A549 treated with Mapracorat at 1 μM for 4 hours (cell line): ENCODE results near the gene POLR3GL. TPM values are rescaled to one million over a fixed set of nuclear protein-coding genes. Genes with fewer than 3 reads are reported as not detected.

Experiments
- total RNA-seq: library from RNA; stranded (reverse); fragments of 200-300 nt; extraction: Qiagen RNA extraction; gene quantifications from 5 replicates; pipeline ENCODE4 v1.2.3, GENCODE V29; 2022

The POLR3GL gene, protein sequence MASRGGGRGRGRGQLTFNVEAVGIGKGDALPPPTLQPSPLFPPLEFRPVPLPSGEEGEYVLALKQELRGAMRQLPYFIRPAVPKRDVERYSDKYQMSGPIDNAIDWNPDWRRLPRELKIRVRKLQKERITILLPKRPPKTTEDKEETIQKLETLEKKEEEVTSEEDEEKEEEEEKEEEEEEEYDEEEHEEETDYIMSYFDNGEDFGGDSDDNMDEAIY
- 9.2 to 13.8 TPM (median 12.7 TPM) in 5 replicates for total RNA-seq

DNA sequence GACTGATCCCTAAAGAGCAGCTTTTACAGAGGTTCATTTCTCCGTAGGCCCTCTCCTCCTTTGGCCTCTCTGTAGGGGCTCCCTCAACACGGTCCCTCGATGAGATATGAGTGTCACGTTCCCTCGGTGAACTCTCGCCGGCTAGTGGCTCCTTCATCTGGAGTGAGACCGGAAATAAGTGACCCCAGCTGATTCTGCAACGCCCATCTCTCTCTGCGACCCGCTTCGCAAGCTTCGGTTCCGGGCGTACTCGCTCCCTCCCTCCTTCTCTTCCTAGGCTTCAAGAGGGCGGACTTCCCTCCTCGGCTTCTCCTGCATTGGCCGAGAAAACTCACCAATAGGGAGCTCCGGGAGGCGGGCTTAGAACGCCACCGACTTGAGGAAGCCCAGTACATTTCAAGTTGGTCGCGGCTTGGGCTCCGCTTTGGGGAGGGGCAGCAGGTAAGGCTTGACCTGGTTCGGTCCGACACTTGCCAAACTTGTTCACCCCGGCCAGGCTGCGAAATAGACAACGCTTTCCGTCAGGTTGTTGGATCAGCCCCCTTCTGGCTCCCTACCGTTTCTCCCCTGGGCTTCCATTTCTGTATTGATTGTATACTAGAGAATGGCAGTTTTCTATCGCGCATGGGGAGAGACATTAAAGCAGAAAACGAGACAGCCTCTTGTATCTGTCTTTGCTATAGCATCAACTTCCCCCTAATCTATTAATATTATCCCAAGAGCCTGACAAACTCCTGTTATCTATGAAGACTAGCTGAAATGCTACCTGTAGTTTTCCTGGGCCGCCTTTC lies at the start of gene POLR3GL, which contains the start of gene ANKRD34A:
Gene POLR3GL, plus strand, starts transcription at position 363 of the 791 bp plus-strand sequence. CDS start 10,176 bp downstream, outside the sequence.
Gene ANKRD34A, minus strand, starts transcription at position 248 of the 791 bp plus-strand sequence. CDS start 2,816 bp downstream, outside the sequence.

DNA sequence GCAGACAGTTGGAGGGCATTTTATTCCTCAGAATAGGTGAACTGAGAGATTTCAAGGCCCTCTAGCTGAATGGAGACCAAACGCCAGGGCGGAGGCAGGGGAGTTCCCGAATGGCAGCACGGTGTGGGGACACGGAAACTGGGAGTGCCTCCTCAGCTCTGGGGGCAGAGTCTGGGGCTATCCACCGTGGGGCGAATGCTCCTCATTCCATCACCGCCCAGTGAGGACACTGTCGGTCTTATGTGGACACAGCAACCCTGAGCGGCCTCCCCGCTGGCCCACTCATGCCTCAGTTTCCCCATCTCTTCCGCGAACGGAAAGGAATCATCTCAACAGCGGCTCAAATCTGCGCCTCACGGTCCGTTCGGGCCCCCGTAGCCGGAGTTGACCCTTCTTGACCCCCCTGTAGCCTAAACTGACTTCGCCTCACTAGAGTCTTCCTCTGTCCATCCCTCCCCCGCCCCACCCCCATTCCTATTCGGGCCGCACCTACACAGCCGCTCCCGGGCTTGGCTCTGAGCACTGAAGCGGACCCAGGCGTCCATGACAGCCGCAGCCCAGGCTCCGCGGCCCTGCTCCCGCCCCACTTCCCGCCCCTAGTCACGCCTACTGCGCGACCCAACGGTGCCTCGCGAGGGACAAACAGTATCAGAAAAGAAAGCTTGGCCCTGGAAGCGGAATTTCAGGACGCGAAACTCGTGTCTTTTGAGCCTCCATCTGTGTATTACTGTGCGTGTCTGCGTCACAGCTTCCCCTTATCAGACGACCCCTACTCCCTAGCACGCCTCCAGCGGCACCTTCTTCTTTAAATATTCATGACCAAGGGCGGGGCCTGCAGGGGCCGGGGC lies 46.1 kb upstream of the POLR3GL start, which contains the start of gene PEX11B:
Gene PEX11B, minus strand, starts transcription at position 574 of the 848 bp plus-strand sequence. Its CDS starts 29 bp downstream, at position 545.

DNA sequence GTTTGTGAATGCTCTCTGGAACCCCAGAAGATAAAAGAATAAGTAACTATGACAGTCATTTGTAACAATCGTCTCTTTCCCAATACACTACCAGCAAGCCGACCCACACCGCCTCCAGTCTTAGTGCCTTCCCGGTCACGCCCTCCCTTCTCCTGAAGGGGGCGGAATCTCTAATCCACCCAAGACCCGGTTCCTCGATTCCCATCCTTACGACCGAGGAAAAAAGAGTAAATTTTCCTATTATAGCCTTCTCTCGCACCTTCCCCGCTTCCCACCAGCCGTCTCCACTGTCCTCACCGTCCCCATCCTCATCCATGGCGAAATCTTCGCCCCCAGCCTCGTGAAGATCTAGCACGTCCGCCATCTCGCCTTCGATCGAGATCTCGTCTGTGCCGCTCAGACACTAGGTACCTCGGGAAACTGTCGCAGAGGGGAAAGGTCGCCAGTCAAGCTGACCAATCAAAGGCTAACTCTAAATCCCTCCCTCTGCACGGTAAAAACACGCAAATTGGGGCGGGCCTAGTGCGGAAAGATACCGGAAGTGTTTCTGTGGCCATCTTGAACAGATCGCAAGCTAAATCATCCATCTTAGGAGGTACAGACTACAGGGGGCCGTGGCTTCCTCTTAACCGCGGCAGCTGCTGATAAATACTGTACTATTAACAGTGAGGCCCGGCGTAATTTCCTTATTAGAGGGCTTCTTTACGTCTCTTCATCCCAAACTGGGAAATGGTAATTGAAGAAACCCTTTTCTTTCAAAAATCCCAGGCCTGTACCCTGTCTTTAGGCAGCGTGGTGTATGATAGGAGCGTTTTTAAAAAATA lies 37.2 kb upstream of the POLR3GL start, which contains the start of gene RBM8A:
Gene RBM8A, minus strand, starts transcription at position 422 of the 824 bp plus-strand sequence. Its CDS starts 58 bp downstream, at position 364.

DNA sequence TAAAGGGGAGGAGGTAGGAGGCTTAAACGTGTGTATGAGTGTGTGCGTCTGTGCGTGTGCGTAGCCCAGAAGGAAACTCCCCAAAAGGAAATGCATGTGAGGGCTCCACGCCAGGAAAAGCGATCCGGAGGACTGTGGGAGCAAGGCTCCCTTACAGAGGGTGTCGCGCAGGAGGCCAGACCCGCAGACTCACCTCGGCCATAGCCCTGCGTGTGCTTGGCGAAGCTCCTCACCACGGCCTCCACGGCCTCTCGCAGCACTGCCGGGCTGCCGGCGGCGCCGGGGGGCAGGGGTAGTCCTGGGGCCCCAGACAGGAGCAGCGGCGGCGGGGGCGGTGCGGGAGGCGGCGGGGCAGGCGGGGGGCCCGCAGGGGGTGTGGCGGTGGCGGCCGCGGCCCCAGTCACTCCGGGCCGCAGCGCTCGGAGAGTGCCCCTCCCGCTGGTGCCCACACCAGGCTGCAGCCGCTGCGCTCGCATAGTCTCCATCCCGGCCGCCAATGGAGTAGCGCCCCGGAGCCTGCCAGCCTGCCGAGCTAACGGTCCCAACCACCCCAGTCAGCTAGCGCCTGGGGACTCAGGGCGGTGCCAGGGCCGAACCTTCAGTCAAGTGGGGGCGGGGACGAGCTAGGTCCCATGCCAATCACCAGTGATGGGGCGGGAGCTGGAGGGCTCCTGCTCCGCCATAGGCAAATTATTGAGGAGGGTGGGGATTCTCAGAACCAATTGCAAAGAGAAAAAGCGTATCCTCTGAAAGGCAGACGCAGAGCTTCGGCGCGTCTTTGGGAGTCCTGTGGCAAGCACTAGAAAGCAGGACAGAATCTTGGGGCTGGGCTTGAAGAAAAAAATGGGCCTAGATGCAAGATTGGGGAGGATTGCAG lies 6.8 kb upstream of the POLR3GL start, which contains the start of gene LIX1L:
Gene LIX1L, minus strand, starts transcription at position 575 of the 877 bp plus-strand sequence. Its CDS starts 90 bp downstream, at position 485.

DNA sequence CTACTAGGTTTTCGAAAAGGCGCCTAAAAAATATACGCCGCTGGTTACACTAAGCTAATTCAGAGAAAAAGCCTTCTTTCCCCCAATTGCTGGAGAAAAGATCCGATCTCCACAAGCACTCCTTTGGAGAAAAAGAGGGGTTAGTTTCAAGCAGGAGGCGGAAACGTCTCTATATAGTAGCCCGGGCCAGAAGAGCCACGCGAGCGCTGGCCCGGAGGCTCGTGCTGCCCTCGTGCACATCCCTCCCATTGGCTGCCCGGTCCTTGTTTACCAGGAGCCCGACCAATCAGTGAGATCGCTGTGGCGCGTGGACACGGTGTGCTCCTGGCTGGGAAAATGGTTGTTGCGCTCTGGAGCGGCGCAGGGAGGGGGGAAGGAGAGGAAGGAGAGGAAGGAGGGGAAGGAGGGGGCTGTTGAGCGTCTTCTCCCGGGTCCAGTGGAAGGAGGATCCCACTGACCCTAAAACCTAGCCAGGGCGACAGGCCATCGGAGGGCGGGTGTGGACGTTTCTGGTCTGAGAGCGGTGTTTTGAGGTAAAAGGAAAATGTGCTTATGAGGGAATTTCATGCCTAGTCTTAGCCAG lies 32.0 kb downstream of the POLR3GL start, which contains the start of gene TXNIP:
Gene TXNIP, minus strand, starts transcription at position 147 of the 583 bp plus-strand sequence. CDS start 313 bp downstream, outside the sequence.

DNA sequence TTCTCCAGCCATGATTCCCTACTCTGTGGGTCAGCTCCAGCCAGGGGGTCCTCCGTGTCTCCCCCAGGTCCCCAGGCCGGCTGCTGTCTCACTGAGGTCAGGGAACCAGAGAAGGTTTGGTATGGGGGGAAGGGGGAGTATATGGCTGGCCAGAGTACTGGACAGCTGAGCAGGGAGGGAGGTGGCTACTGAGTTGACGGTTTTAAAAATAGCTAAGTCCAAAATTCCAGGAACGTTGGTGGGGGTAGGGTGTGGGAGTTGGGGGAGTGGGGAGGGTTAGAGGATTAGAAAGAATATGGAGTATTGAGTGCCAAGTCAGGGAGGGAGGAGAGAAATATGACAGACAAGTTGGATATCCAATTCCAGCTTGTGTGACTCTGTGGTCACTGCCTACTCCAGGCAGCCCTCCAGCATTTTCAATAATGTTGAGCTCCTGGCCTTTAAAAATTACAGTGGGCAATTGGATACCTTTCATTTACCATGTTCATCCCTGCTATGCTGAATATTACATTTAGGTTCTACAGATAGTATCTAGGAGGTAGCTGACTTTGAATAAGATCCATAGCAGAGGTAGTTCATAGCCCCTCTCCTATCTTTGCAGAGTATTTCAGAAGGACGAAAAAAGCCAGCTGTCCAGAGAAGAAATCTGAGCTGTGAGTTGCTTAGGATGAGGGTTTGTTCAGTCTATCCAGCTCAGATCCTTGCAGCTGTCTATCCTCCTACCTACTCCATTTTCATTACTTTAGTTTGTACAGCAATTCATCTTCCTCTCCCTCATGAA lies 57.3 kb downstream of the POLR3GL start, which contains the start of gene HJV:
Gene HJV, minus strand, starts transcription at position 114 of the 781 bp plus-strand sequence. CDS start 1,504 bp downstream, outside the sequence.

Other genes starting within 250 kb of the POLR3GL start
- gene CD160, start 245.2 kb upstream of the POLR3GL start, total RNA-seq: not detected in 5 replicates
- gene RNF115, start 140.6 kb upstream of the POLR3GL start, total RNA-seq: 12.3 to 13.3 TPM (median 13.1 TPM) in 5 replicates
- gene POLR3C, start 140.5 kb upstream of the POLR3GL start, total RNA-seq: 35.4 to 41.4 TPM (median 38.1 TPM) in 5 replicates
- gene NUDT17, start 119.1 kb upstream of the POLR3GL start, total RNA-seq: 6.0 to 7.2 TPM (median 7.1 TPM) in 5 replicates
- 34.4 to 41.6 TPM (median 40.6 TPM) in 5 replicates for gene PIAS3, start 105.6 kb upstream of the POLR3GL start, total RNA-seq
- gene ANKRD35, start 78.8 kb upstream of the POLR3GL start, total RNA-seq: 0.04 to 0.08 TPM (median 0.05 TPM) in 3 of 5 replicates, not detected in the others
- 1.2 to 1.9 TPM (median 1.7 TPM) in 5 replicates for gene ITGA10, start 54.6 kb upstream of the POLR3GL start, total RNA-seq
- 33.2 to 41.4 TPM (median 36.2 TPM) in 5 replicates for gene PEX11B, start 46.0 kb upstream of the POLR3GL start, total RNA-seq
- 224 to 253 TPM (median 231 TPM) in 5 replicates for gene RBM8A, start 37.2 kb upstream of the POLR3GL start, total RNA-seq
- 10.3 to 12.0 TPM (median 11.7 TPM) in 5 replicates for gene LIX1L, start 6.7 kb upstream of the POLR3GL start, total RNA-seq
- gene ANKRD34A, start 115 bp upstream of the POLR3GL start, total RNA-seq: 0.21 to 0.42 TPM (median 0.27 TPM) in 5 replicates
- gene TXNIP, start 31.9 kb downstream of the POLR3GL start, total RNA-seq: 0.16 to 0.36 TPM (median 0.23 TPM) in 5 replicates
- gene HJV, start 57.0 kb downstream of the POLR3GL start, total RNA-seq: not detected in 5 replicates
- gene NBPF10, start 180.1 kb downstream of the POLR3GL start, total RNA-seq: 0.75 to 0.98 TPM (median 0.95 TPM) in 5 replicates